COR-L47 (cell line): ENCODE measurements around the gene PRR5.
A peak's percentile ranks its signal among the peaks of the same experiment; 100 is the strongest.

Source experiments
- DNase-seq: peaks from one replicate; lab custom pipeline; 2025; lab: John Stamatoyannopoulos, UW

Gene PRR5

DNA sequence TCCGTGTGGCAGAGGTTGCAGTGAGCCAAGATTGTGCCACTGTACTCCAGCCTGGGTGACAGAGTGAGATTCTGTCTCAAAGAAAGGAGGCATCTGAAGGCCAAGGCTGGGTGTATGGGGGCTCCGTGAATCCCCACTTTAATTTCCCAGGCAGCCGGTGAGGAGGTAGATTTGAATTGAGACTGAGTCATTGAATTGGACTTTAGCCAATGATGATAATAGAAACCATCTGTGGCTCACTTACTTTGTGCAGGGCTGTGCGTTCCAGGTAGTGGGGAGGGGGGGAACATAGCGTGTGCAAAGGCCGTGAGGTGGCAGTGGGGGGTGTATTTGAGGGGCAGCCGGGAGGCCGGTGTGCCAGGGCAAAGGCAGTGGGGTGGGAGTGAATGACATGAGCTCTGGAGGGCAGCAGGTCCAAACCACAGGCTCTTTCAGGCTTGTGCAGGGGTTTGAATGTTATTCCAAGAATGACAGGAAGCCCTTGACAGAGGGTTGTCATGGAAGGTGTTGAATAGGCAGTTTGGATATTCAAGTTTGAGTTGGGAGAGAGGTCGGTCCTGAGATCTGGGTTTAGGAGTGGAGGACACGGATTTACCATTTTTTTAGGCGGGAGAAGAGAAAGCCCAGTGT lies 56.5 kb downstream of the PRR5 start:
- peak; percentile 15 for DNase-seq

DNA sequence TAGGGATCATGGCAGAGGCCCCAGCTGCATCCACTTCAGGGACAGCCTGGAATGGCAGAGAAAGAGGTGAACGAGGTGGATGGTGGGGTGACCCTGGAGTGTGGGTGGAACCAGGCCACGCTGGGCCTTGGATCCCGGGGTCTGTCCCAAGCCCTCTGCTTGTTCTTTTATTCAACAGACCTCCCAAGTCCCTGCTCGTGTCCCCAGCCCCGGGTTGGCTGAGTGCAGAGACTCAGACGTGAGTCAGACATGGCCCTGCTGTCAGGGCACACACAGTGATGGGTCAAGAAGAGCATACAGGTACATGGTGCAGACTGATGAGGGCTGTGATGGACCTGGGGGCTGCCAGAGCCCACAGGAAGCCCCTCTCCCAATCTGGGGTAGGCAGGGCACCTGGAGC lies 57.0 kb downstream of the PRR5 start:
- no peak for DNase-seq

DNA sequence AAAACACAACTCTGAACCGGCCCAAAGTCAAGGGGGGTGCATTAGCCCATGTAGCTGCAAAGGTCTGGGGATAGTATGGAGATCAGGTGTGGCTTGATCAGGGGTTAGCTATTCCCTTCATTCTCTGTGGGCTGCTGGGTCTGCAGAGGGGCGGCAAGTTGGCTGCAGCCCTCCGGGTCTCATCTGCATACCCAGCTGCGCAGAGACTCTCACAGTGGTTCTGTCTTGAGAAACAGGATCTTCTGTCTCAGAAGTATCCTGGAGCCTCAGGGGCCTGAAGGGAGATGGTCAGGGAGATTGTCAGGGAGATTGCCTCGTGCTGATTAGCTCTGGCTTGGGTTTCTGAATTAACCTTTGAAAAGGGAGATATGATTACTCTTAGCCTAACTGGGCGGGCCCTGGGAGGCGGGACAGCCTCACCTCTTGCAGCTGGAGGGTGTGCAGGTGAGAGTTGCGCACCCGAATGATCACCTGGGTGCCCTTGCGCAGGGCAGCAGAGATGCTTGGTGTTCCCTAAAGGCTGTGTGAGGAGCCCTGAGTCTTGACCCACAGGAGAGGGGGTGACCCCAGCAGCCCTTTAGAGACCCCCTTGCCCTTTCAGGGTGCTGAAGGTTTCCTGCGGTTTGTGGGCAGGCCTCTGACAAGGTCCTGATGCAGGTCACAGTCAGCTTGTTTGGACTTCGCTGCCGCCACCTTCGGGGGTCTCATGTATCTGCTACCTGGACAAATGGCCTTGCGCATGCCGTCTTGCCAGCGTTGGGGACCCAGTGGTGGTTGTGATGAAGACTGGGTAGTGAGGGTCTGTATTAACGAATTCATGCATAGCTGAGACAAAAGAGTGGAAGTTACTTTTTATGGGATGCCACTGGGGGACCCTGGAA lies 57.7 kb downstream of the PRR5 start:
- DNase-seq = no peak

DNA sequence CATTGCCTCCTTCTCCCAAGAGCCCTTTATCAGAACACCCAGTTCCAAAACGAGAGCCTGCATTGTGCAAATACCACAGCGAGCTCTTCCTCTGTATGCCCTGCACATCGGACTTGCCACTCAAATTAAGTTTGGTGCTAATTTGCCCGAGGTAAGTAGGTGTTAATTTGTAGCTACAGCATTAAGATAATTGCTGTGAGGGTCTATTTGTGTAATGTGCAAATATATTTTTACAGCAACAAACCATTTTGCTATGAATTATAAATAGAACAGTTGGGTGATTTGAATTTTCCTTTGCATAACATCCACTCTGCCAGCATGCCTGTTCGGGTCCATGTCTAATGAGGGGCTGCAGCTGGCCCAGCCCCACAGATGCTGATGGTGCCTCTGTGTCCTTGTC lies 58.5 kb downstream of the PRR5 start:
- peak; percentile 7 for DNase-seq

DNA sequence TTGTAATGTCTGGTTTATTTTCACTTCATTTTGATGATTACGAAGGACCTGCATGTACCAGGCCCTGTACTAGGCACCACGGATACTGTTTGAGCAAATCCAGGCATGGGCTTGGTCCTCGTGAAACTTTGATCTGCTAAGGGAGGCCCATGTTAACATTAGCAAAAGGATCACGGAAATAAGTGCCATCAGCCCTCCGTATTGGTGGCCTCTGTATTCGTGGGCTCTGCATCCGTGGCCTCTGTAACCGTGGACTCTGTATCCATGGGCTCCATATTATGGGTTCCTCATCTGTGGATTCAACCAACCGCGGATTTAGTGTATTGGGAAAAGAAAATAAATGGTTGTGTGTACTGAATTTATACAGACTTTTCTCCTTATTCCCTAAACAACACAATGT lies 59.0 kb downstream of the PRR5 start:
- no peak for DNase-seq

DNA sequence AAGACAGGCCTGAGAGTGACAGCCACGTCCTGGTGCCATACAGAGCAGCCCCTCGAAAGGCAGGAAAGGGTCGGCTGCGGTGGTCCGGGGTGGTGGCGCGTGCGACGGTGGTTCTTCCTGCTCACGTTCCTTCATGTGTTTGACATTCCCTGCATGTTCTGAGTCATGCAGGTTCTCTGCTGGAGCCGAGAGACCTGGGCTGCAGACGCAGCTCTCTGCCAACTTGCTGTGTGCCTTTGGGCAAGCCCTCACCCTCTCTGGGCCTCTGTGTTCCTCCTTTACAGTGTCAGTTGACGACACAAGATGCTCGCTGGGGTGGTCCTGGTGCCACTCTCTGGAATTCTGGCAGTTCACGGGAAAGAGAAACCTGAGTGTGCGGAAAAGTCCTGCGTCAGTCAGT lies 62.4 kb downstream of the PRR5 start:
- DNase-seq = no peak

DNA sequence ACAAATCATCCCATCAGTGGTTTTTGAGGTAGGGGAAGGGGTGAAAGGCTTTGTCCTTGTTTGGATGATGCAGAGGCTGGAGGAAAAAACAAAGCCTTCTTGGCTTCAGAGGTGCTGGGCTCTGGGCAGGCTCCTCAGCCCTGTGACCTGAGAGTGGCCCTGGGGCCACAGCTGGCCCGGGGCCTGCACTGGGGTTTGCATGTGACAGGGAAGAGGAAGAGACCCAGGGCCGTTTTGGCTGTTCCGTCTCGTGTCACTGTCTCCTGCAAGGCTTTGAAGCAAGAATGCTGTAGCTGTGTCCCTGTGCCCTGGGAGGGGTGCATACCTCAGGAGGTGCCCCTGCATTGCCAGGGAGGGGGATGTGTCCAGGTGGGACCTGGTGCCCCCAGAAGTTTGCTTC lies 63.0 kb downstream of the PRR5 start:
- DNase-seq = no peak

DNA sequence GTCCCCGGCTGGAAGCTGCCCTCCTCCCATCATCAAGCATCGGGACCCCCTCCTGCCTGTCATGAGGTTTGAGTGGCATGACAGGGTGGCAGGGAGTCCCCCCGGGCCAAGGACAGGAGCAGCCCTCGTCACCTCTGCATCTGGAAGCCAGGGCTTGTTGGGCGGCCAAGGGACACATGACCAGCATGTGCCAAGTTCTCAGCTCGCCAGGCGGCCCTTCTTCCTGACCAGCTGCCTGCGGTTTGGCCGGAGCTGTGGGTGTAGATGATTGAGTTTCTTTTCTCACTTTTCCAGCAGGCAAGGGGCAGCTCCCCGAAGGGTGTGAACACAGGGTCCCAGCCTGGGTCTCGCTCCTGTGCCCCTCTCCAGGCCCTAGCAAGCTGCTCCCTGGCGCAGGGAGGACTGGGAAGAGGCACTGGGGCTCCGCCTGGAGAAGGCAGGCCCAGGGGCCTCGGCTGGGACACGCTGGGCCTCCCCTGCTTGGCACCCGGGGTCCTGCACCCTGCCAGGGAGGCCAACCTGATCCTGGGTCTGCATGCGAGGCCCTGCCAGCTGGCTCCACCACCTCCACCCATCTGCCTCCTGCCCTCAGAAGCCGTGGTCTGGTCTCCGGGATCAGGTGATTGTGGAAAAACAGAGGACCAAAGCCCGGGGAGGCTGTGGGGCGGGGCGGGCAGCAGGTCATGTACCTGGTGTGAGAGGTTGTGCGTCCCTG lies 63.7 kb downstream of the PRR5 start:
- DNase-seq = no peak

DNA sequence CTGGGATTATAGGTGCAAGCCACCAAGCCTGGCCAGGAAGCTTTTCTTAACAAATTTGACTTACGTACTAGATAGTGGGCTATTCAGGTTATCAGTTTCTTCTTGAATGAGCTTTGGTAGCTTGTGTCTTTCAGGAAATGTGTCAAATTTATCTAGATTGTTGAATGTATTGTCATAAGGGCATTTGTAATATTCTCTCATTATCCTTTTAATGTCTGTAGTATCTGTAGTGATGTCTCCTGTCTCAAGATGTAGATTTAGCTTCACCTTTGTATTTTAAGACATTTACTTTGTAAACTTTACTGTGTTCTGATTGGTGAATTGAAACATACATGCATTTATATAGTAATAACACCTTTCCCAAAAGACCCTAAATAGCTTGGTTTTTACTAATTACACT lies 71.1 kb downstream of the PRR5 start:
- DNase-seq = no peak

DNA sequence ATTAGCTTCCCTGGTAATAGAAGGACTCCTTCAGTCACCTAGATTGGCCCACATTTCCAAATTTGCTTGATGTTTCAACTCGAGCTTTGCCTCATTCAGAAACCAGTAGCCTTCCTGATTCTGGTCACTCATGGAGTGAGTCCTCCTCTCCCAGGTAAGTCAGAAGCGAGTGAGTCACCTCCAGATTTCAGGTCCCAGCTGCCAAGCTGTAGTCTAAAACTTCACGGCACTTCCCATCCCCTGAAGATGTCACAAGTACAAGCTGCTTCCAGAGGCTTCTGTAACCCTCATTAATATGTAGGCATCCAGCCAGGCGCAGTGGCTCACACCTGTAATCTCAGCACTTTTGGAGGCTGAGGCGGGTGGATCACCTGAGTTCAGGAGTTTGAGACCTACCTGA lies 73.9 kb downstream of the PRR5 start:
- DNase-seq = no peak

DNA sequence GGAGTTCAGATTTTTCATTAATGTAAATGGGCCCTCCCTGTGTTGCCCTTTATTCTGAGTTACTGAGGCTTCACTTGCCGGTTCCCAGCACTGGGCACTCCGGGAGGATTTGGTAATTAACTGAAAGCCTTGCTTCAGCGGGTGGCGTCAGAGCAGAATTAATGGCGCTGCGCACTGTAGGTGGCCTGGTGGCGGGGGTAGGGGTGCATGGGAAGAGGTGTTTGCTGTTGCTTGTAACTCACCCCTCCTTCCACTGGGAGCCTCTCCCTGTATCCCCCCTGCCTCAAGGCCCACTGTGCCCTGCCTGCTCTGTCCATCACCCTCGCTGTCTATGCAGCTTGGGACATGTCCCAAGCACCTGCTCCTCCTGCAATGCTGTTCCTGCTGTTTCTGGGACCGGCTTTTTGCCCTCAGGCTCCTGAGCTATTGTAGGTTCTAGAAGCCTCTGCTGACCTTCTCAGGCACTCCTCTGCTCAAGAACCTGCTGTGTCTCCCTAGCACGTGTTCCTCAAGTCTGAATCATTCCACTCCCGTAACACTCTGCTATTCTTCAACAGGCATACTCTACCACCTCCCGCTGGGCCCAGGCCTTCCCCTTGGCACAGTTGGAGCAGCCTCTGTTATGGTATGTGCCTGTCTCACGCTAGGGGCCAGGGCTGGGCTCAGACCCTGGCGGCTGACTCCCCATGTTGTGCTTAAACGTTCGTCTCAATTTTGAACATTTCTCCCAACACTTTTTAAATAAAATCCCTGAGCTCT lies 74.8 kb downstream of the PRR5 start:
- DNase-seq = no peak

DNA sequence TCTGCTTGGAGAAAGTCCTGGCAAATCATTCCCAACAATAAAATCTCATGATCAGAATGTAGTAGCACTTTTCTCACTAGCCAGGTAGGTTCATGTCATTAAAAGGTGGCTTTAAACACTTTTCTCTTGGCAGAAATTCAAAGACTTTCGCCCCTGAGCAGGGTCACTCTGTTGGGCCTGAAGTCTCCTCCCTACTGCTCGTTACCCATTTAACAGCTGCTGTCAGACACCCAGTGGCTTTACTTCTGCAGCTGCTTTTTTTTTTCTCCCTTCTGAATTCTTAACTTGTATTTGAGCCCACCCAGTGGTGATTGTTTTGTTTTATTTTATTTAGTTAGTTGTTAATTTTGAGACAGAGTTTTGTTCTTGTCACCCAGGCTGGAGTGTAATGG lies 75.4 kb downstream of the PRR5 start:
- peak; percentile 17 for DNase-seq

DNA sequence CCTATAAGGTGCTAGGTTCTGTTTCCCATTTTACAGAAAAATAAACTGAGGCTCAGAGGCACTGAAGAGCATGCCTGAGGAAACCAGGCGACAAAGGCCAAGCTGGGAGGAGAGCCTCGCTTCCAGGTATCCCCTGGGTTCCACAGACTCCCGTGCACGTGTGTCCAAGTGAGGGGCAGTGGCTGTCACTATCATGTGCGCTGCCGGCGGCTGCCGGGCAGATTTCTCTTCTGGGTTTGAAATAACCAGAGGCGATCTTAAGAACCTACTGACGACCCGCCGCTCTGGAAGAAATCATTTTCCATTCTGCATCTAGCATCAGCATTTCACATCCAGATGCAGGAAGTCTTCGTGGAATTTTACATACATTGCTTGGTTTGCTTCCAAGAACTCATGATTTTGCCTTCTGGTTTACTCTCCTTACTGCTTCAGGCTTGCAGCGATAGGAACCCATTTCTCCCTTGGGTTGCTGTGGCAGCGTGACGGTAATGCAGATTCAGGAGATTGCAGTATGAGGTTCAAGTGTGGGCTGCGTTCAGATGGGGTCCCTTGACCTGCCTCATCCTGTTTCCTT lies 79.0 kb downstream of the PRR5 start:
- DNase-seq = no peak

DNA sequence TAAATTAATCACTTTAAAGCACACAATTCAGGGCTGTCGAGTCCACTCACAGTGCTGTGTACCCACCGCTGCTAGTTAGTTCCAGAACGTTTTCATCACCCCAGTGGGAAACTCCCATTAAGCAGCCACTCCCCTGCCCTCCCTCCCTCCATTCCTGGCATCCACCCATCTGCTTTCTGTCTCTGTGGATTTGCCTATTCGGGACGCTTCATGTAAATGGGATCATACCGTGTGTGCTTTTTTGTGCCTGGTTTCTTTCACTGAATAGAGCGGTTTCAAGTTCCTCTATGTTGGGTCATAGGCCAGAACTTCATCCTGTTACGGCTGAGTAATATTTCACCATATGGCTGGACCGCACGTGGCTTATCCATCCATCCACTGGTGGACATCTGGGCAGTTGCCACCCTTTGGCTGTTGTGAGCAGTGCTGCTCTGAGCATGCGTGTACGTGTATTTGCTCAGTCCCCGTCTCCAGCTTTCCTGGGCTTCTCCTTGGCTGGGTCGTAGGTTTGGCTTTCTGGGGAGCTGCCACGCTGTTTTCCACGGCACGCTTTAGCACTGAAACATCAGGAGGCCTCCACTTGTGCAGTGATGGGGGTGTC lies 80.5 kb downstream of the PRR5 start:
- DNase-seq = no peak

DNA sequence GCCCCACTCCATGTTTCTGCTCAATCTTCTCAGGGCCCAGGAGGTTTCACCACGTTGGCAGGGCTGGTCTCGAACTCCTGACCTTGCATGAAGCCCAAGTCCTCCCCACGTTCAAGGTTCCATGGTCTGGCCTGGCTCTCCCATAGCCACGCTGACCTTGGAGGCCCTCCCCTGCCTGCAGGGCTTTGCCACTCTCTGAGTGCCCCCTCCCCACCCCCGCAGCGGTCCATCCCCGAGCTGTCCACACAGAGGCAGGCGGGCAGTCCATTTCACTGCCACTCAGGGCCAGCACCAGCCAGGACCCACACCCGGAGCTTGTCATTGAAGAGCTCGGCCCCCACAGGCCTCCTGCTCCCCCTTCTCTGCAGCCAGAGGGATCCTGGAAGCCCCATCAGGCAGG lies 81.1 kb downstream of the PRR5 start:
- no peak for DNase-seq

DNA sequence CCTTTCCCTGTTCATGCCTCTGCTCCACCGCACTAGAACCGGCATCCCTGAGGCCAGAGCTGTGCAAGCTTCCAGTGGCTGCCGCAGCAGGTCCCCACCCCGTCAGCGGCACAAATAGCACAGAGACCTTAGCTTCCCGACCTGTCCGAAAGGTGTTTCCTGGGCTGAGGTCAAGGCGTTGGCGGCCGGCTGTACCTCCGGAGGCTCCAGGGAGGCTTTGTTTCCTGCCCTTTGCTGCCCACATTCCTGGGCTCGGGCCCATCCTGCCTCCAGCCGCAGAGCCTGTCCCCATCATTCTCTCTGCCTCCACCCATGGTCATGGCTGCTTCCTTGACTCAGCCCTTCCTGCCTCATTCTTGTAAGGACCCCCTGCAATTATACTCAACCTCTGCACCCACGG lies 81.6 kb downstream of the PRR5 start:
- no peak for DNase-seq

DNA sequence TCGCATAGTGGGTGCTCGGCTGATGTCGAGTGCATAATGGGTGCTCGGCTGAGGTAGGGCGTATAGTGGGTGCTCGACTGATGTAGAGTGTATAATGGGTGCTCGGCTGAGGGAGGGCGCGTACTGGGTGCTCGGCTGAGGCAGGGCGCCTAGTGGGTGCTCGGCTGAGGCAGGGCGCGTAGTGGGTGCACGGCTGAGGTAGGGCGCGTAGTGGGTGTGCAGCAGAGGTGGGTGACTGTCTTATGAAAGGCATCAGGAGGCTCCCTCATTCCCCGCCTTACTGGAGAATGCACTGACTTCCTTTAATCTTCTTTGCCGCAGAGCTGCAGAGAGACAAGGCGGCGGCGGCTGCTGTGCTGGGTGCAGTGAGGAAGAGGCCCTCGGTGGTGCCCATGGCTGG lies 84.1 kb downstream of the PRR5 start:
- DNase-seq = no peak

DNA sequence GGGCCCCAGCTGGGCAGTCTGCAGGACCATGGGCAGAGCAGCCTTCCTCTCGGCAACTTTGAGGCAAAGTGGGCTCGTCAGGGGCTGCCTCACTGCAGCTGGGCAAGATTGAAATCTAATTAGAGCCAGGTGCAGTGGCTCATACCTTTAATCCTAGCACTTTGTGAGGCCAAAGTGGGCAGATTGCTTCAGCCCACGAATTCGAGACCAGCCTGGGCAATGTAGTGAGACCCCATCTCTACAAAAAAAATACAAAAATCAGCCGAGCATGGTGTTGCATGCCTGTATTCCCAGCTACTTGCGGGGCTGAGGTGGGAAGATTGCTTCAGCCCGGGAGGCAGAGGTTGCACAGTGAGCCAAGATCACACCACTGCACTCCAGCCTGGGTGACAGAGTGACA lies 84.6 kb downstream of the PRR5 start:
- no peak for DNase-seq
